GM12892 (cell line): ENCODE data around the gene PKN1.

Experiments used
- POLR2A ChIP-seq: IDR thresholded peaks from 2 replicates; pipeline ENCODE4 v1.6.1; 2011; ENCODE audit warnings: low read depth, low read length, control low read depth
- POLR2AphosphoS5 ChIP-seq: IDR thresholded peaks from 2 replicates; pipeline ENCODE4 v1.6.1; 2011; ENCODE audit warnings: low read depth, low read length, control low read depth

DNA sequence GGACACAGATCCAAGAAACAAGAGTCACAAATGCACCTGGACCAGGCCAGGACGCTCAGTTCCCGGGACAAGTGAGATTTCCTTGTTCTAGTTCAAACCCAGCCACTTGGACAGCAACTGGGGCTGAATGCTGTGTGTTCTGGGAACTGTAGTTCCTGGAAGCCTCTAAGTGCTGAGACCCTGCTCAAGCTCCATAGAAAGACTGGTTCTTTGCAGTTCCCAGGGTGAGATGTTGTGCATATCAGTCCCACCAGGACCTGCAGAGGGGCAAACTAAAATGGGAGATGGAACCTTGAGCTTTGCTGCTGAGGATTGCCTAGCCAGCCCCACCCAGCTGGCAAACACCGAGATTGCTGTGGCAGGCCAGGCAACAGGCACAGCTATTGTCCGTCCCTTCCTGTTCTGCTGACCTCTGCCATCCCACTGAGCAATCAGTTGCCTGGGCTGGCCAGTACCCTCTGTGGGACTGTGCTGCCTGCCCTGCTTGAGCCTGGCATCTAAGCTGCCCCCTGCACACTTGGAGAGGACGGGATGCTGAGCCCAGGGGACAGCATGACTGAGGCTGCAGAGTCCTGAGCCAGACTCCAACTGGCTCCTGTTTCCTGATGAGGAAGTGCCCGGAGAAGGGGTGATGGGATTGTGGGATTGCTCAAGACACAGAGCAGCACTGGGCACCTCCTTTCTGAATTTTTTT is 64.3 kb downstream of the PKN1 start:
- no peak for TF ChIP-seq POLR2A
- no peak for TF ChIP-seq POLR2AphosphoS5
